ENCODE results near the gene SAMSN1.

DNA sequence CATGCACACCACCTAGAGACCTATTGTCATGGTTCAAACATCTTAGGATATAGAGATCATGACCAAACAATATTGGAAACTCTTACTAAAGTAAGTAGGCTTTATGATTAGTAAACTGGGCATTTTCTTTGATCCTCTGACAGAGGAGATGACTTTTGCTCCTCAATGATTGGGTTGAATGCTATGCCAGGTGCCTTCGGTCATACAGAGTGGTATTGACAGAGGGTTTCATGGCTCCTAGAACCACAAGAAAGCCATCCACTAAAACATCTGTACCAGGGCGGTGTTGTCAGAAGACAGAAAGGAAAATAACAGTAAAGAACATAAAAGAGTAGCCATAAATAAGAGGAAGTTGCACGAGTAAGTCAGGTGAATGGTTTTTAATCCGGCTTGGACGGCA lies 20.8 kb upstream of the SAMSN1 start:
- TF ChIP-seq, protein P1, sequence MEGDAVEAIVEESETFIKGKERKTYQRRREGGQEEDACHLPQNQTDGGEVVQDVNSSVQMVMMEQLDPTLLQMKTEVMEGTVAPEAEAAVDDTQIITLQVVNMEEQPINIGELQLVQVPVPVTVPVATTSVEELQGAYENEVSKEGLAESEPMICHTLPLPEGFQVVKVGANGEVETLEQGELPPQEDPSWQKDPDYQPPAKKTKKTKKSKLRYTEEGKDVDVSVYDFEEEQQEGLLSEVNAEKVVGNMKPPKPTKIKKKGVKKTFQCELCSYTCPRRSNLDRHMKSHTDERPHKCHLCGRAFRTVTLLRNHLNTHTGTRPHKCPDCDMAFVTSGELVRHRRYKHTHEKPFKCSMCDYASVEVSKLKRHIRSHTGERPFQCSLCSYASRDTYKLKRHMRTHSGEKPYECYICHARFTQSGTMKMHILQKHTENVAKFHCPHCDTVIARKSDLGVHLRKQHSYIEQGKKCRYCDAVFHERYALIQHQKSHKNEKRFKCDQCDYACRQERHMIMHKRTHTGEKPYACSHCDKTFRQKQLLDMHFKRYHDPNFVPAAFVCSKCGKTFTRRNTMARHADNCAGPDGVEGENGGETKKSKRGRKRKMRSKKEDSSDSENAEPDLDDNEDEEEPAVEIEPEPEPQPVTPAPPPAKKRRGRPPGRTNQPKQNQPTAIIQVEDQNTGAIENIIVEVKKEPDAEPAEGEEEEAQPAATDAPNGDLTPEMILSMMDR (IDR thresholded peaks at IDR 0.05): no peak
- TF ChIP-seq FOXJ3 (CRISPR knock-in tag; IDR thresholded peaks at IDR 0.05) (no peak), CHD2 (IDR thresholded peaks at IDR 0.05; ENCODE audit: low read length, partially characterized antibody) (no peak), EP300 (IDR thresholded peaks at IDR 0.05; ENCODE audit: borderline replicate concordance in 1 of 2, low read depth in 1 of 2, low read length in 1 of 2) (no peak), SIN3A (IDR thresholded peaks at IDR 0.05; ENCODE audit: borderline replicate concordance, low read depth, low read length) (no peak)
- TF ChIP-seq, protein P2, sequence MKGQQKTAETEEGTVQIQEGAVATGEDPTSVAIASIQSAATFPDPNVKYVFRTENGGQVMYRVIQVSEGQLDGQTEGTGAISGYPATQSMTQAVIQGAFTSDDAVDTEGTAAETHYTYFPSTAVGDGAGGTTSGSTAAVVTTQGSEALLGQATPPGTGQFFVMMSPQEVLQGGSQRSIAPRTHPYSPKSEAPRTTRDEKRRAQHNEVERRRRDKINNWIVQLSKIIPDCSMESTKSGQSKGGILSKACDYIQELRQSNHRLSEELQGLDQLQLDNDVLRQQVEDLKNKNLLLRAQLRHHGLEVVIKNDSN (IDR thresholded peaks at IDR 0.05; ENCODE audit: borderline replicate concordance, low read depth): no peak
- TF ChIP-seq, protein P3, sequence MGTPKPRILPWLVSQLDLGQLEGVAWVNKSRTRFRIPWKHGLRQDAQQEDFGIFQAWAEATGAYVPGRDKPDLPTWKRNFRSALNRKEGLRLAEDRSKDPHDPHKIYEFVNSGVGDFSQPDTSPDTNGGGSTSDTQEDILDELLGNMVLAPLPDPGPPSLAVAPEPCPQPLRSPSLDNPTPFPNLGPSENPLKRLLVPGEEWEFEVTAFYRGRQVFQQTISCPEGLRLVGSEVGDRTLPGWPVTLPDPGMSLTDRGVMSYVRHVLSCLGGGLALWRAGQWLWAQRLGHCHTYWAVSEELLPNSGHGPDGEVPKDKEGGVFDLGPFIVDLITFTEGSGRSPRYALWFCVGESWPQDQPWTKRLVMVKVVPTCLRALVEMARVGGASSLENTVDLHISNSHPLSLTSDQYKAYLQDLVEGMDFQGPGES (IDR thresholded peaks at IDR 0.05; ENCODE audit: low read depth, low read length): no peak

Measured in SK-N-SH (cell line).